HUES6 (cell line): ENCODE measurements around the gene SLC23A2.

Experiments
- H3K27ac ChIP-seq: 2 replicates; pipeline ENCODE4 v1.7.0; 2013; ENCODE audit warnings: low read depth, mild to moderate bottlenecking, low read length, inconsistent platforms
- H3K27me3 ChIP-seq: 2 replicates; pipeline ENCODE4 v1.6.1; 2013; ENCODE audit warnings: low read length; ENCODE audit not compliant: control insufficient read depth, insufficient read depth
- H3K36me3 ChIP-seq: 2 replicates; pipeline ENCODE4 v1.6.1; 2013; ENCODE audit warnings: low read length; ENCODE audit not compliant: control insufficient read depth, insufficient read depth
- H3K4me1 ChIP-seq: 2 replicates; pipeline ENCODE4 v1.6.1; 2013; ENCODE audit warnings: low read length; ENCODE audit not compliant: control insufficient read depth, insufficient read depth
- H3K4me3 ChIP-seq: 2 replicates; pipeline ENCODE4 v1.5.1; 2013; ENCODE audit warnings: low read depth, low read length
- H3K9ac ChIP-seq: one replicate; pipeline ENCODE4 v1.6.1; 2013; ENCODE audit warnings: mild to moderate bottlenecking, low read length
- H3K9me3 ChIP-seq: 2 replicates; pipeline ENCODE4 v1.6.1; 2013; ENCODE audit warnings: low read depth, low read length; ENCODE audit not compliant: control insufficient read depth, insufficient read depth

SLC23A2 gene

GRCh38 chr20:4916971-4917881, 84.1 kb downstream of the SLC23A2 start:
- no peaks in the 10 kb centered on the region for H3K27me3 ChIP-seq
- no peak overlapping the region for H3K27ac ChIP-seq
- peaks cover 10% of the 10 kb centered on the region for H3K4me1 ChIP-seq
- no peaks in the 10 kb centered on the region for H3K9me3 ChIP-seq
- no peak overlapping the region for H3K9ac ChIP-seq
- H3K4me3 ChIP-seq: no peak overlapping the region
- no peaks in the 10 kb centered on the region for H3K36me3 ChIP-seq

- H3K36me3 ChIP-seq: no peaks in the 10 kb centered on the region
- H3K9me3 ChIP-seq: peaks cover under 1% of the 10 kb centered on the region; the same call in 1 of the 2 replicates
- no peak overlapping the region for H3K4me3 ChIP-seq
Measured at GRCh38 chr20:4913147-4913546, 88.2 kb downstream of the SLC23A2 start.

GRCh38 chr20:4912380-4913142, 88.7 kb downstream of the SLC23A2 start:
- H3K36me3 ChIP-seq: no peaks in the 10 kb centered on the region
- H3K9me3 ChIP-seq: peaks cover 4% of the 10 kb centered on the region; the same call in 1 of the 2 replicates
- peak overlapping the region; percentile 37; the same call in 1 of the 2 replicates for H3K27ac ChIP-seq
- peak overlapping the region; percentile 34 for H3K9ac ChIP-seq
- H3K4me1 ChIP-seq: peaks cover 8% of the 10 kb centered on the region; the same call in 1 of the 2 replicates
- H3K4me3 ChIP-seq: no peak overlapping the region
- no peaks in the 10 kb centered on the region for H3K27me3 ChIP-seq

More at GRCh38 chr20:4913147-4913546, 88.2 kb downstream of the SLC23A2 start:
- Histone ChIP-seq H3K9ac (peak overlapping the region; percentile 34), H3K27me3 (no peaks in the 10 kb centered on the region), H3K27ac (peak overlapping the region; percentile 37; the same call in 1 of the 2 replicates), H3K4me1 (peaks cover 8% of the 10 kb centered on the region; the same call in 1 of the 2 replicates)

GRCh38 chr20:4910951-4911350, 90.4 kb downstream of the SLC23A2 start:
- H3K4me1 ChIP-seq: peaks cover 4% of the 10 kb centered on the region; the same call in 1 of the 2 replicates
- no peak overlapping the region for H3K4me3 ChIP-seq
- no peak overlapping the region for H3K27ac ChIP-seq
- peaks cover 4% of the 10 kb centered on the region; the same call in 1 of the 2 replicates for H3K9me3 ChIP-seq
- H3K36me3 ChIP-seq: no peaks in the 10 kb centered on the region
- H3K27me3 ChIP-seq: no peaks in the 10 kb centered on the region
- no peak overlapping the region for H3K9ac ChIP-seq

GRCh38 chr20:4905613-4906012, 95.7 kb downstream of the SLC23A2 start:
- H3K9me3 ChIP-seq: peaks cover 7% of the 10 kb centered on the region
- no peaks in the 10 kb centered on the region for H3K4me1 ChIP-seq
- H3K9ac ChIP-seq: no peak overlapping the region
- H3K27ac ChIP-seq: no peak overlapping the region
- H3K27me3 ChIP-seq: no peaks in the 10 kb centered on the region
- no peak overlapping the region for H3K4me3 ChIP-seq
- no peaks in the 10 kb centered on the region for H3K36me3 ChIP-seq

- no peaks in the 10 kb centered on the region for H3K36me3 ChIP-seq
Measured at GRCh38 chr20:4905195-4905594, 96.1 kb downstream of the SLC23A2 start.

GRCh38 chr20:4904127-4904860, 97.0 kb downstream of the SLC23A2 start:
- no peak overlapping the region for H3K27ac ChIP-seq
- peaks cover 7% of the 10 kb centered on the region for H3K9me3 ChIP-seq
- H3K4me1 ChIP-seq: no peaks in the 10 kb centered on the region
- no peaks in the 10 kb centered on the region for H3K27me3 ChIP-seq
- peaks cover 3% of the 10 kb centered on the region; the same call in 1 of the 2 replicates for H3K36me3 ChIP-seq
- H3K4me3 ChIP-seq: no peak overlapping the region
- no peak overlapping the region for H3K9ac ChIP-seq

More at GRCh38 chr20:4905195-4905594, 96.1 kb downstream of the SLC23A2 start:
- H3K27me3 ChIP-seq: no peaks in the 10 kb centered on the region
- no peak overlapping the region for H3K27ac ChIP-seq
- H3K9me3 ChIP-seq: peaks cover 7% of the 10 kb centered on the region
- no peak overlapping the region for H3K9ac ChIP-seq
- H3K4me1 ChIP-seq: no peaks in the 10 kb centered on the region
- H3K4me3 ChIP-seq: no peak overlapping the region

GRCh38 chr20:4902788-4903187, 98.5 kb downstream of the SLC23A2 start:
- no peak overlapping the region for H3K27ac ChIP-seq
- peaks cover 5% of the 10 kb centered on the region; the same call in 1 of the 2 replicates for H3K4me1 ChIP-seq
- peaks cover 6% of the 10 kb centered on the region; the same call in 1 of the 2 replicates for H3K36me3 ChIP-seq
- no peak overlapping the region for H3K9ac ChIP-seq
- H3K9me3 ChIP-seq: peaks cover 3% of the 10 kb centered on the region
- H3K4me3 ChIP-seq: no peak overlapping the region
- no peaks in the 10 kb centered on the region for H3K27me3 ChIP-seq

GRCh38 chr20:4901031-4901818, 100.1 kb downstream of the SLC23A2 start:
- H3K4me1 ChIP-seq: peaks cover 15% of the 10 kb centered on the region

More at GRCh38 chr20:4901031-4901818, 100.1 kb downstream of the SLC23A2 start:
- Histone ChIP-seq H3K9me3 (peaks cover 3% of the 10 kb centered on the region; the same call in 1 of the 2 replicates), H3K27ac (no peak overlapping the region), H3K9ac (no peak overlapping the region), H3K27me3 (no peaks in the 10 kb centered on the region), H3K4me3 (no peak overlapping the region), H3K36me3 (peaks cover 6% of the 10 kb centered on the region; the same call in 1 of the 2 replicates)
